Liver (tissue), 9 donors: ENCODE data around the gene FAM20C. TPM values are rescaled to one million over a fixed set of nuclear protein-coding genes. Genes with fewer than 3 reads are reported as not detected.

Source experiments
- DNase-seq: peaks from one replicate; pipeline ENCODE4 v3.0.0-alpha.2; 2017; ENCODE audit warnings: low spot score
- H3K27ac ChIP-seq, 2 donors: one replicate each; pipeline ENCODE4 v1.7.0; 2013; ENCODE audit warnings: inconsistent platforms in 2 of 2, low read length in 2 of 2, control low read depth in 1 of 2, low read depth in 1 of 2, mild to moderate bottlenecking in 1 of 2
- H3K27me3 ChIP-seq, 4 donors: one replicate each; pipeline versions ENCODE4 v1.6.1 to v1.7.0; 2013; ENCODE audit warnings: low read length in 3 of 4, inconsistent platforms in 1 of 4, mild to moderate bottlenecking in 1 of 4, moderate library complexity in 1 of 4; ENCODE audit not compliant: control insufficient read depth in 4 of 4, insufficient read depth in 4 of 4
- H3K36me3 ChIP-seq, 4 donors: one replicate each; pipeline versions ENCODE4 v1.6.1 to v1.7.0; 2013; ENCODE audit warnings: low read length in 3 of 4, mild to moderate bottlenecking in 3 of 4, low read depth in 1 of 4, moderate library complexity in 1 of 4; ENCODE audit not compliant: control insufficient read depth in 4 of 4, insufficient read depth in 3 of 4
- H3K4me1 ChIP-seq, 4 donors: one replicate each; pipeline versions ENCODE4 v1.6.1 to v1.7.0; 2013; ENCODE audit warnings: low read length in 3 of 4, mild to moderate bottlenecking in 3 of 4, moderate library complexity in 1 of 4; ENCODE audit not compliant: control insufficient read depth in 4 of 4, insufficient read depth in 4 of 4
- H3K4me3 ChIP-seq, 3 donors: one replicate each; pipeline versions ENCODE4 v1.6.1 to v1.7.0; 2013; ENCODE audit warnings: low read length in 3 of 3, control low read depth in 1 of 3, low read depth in 1 of 3, mild to moderate bottlenecking in 1 of 3
- H3K9ac ChIP-seq, 2 donors: one replicate each; pipeline ENCODE4 v1.7.0; 2013; ENCODE audit warnings: low read length in 2 of 2, mild to moderate bottlenecking in 2 of 2, moderate library complexity in 2 of 2, control low read depth in 1 of 2, low read depth in 1 of 2
- H3K9me3 ChIP-seq, 4 donors: one replicate each; pipeline versions ENCODE4 v1.6.1 to v1.7.0; 2013; ENCODE audit warnings: low read length in 3 of 4; ENCODE audit not compliant: control insufficient read depth in 4 of 4
- EGR1 ChIP-seq, 2 donors: IDR thresholded peaks; 2 replicates each; pipeline ENCODE4 v1.6.1; 2016 to 2018; ENCODE audit warnings: antibody characterized with exemption in 2 of 2, low read depth in 2 of 2
- FOXA1 ChIP-seq: IDR thresholded peaks from 2 replicates; pipeline ENCODE4 v1.6.1; 2016; ENCODE audit warnings: antibody characterized with exemption
- GABPA ChIP-seq, 2 donors: IDR thresholded peaks in 1 of 2; conservative IDR thresholded peaks in 1 of 2; 2 replicates each; pipeline ENCODE4 v1.6.1; 2016; ENCODE audit warnings: antibody characterized with exemption in 2 of 2, mild to moderate bottlenecking in 1 of 2, moderate library complexity in 1 of 2
- HNF4A ChIP-seq, 2 donors: conservative IDR thresholded peaks; 2 replicates each; pipeline ENCODE4 v1.6.1; 2016; ENCODE audit warnings: antibody characterized with exemption in 2 of 2, mild to moderate bottlenecking in 2 of 2
- HNF4G ChIP-seq: IDR thresholded peaks from 2 replicates; pipeline ENCODE4 v1.6.1; 2016; ENCODE audit warnings: antibody characterized with exemption
- JUND ChIP-seq, 2 donors: IDR thresholded peaks; 2 replicates each; pipeline ENCODE4 v1.6.1; 2016; ENCODE audit warnings: antibody characterized with exemption in 2 of 2
- NR2F2 ChIP-seq: IDR thresholded peaks from 2 replicates; pipeline ENCODE4 v1.6.1; 2016; ENCODE audit warnings: antibody characterized with exemption
- RAD21 ChIP-seq, 2 donors: IDR thresholded peaks; 2 replicates each; pipeline ENCODE4 v1.6.1; 2016; ENCODE audit warnings: antibody characterized with exemption in 2 of 2, mild to moderate bottlenecking in 2 of 2
- RXRA ChIP-seq, 2 donors: IDR thresholded peaks; 2 replicates each; pipeline ENCODE4 v1.6.1; 2017 to 2018; ENCODE audit warnings: antibody characterized with exemption in 2 of 2, mild to moderate bottlenecking in 1 of 2
- SP1 ChIP-seq: IDR thresholded peaks from 2 replicates; pipeline ENCODE4 v1.6.1; 2018; ENCODE audit warnings: antibody characterized with exemption, mild to moderate bottlenecking
- YY1 ChIP-seq: IDR thresholded peaks from 2 replicates; pipeline ENCODE4 v1.6.1; 2016; ENCODE audit warnings: antibody characterized with exemption, mild to moderate bottlenecking
- WGBS: extraction: QIAGEN DNeasy Blood & Tissue Kit; methylation state at CpG from one replicate; pipeline ENCODE4 v1.1.7; 2013; 5-methylcytosine and 5-hydroxymethylcytosine counted together
- polyA plus RNA-seq, 2 donors: library from polyadenylated mRNA; stranded (reverse) in 1 of 2; unstranded in 1 of 2; fragments of 200-250 nt in 1 of 2; fragments of >200 nt in 1 of 2; fragmentation: Nextera tagmentation in 1 of 2; extraction: Ambion mirVana in 1 of 2; gene quantifications; one replicate each; pipeline versions ENCODE4 v1.2.1 to v1.2.3, GENCODE V29; 2013 to 2015
- total RNA-seq, 2 donors: library from RNA; depleted of rRNA; stranded (reverse); fragments of >200 nt; gene quantifications; one replicate each; pipeline ENCODE4 v1.2.3, GENCODE V29; 2014
- TF ChIP-seq, protein P1 (sequence below): IDR thresholded peaks from 2 replicates; pipeline ENCODE4 v1.6.1; 2016; ENCODE audit warnings: antibody characterized with exemption, mild to moderate bottlenecking
- TF ChIP-seq, protein P2 (sequence below): IDR thresholded peaks from 2 replicates; pipeline ENCODE4 v1.6.1; 2016; ENCODE audit warnings: antibody characterized with exemption
- TF ChIP-seq, protein P3 (sequence below): IDR thresholded peaks from 2 replicates; pipeline ENCODE4 v1.6.1; 2016; ENCODE audit warnings: antibody characterized with exemption
- donor health status: healthy.
- donor health status: healthy.
- donor health status: healthy.
- donor health status: healthy.
- donor health status: healthy.

FAM20C gene
- total and polyA plus RNA-seq, 4 donors, result 13.4 to 40.4 (median 31.5) TPM

DNA sequence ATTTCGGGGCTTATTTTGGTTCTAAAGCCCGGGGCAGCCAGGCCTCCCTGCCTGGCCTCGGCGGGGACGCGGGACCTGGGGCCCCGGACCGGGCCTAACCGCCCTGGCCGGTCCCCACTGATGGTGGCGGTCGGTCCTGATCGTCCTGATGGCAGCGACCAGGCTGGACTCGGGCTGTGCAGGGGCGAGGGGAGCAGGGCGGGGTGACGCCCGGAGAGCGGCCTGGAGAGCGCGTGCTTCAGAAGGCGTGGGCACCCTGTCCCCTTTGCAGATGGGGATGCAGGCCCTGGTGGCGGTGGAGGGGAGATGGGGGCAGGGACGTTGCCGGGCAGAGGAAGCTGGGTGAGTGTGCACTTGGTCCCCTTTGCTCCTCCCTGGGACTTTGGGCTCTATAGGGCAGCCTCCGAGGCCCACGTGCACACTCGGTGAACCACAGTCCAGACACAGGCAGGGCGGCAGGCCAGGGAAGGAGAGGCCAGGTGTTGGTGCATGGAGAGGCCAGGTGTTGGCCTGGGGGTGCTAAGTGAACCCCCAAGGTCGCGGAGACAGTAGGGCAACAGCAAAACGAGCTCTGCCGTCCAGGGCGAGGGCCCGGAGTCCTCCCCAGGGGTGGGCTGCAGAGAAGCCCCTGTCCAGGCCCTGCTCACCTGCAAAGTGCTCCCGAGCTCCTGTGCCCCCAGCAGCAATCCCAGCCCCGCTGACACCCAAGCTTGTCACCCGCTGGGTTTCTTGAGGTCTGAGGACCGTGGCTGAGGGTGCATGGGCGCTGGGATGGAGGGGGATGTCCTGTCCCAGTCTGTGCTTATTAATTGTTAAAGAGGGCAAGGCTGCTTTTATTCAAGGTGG lies 42.4 kb upstream of the FAM20C start:
- Histone ChIP-seq H3K27ac (peak overlapping the region; percentile 93 to 95), H3K36me3 (peaks cover 0 to 4% (median 0%) of the 10 kb centered on the region in 4 donors), H3K4me1 (peaks cover 2 to 15% (median 7%) of the 10 kb centered on the region in 4 donors), H3K9ac (peak overlapping the region; percentile 68 to 77), H3K4me3 (peak overlapping the region; percentile 56 to 84 (median 75)), H3K27me3 (no peaks in the 10 kb centered on the region), H3K9me3 (no peaks in the 10 kb centered on the region)
- peak; percentile 62 for DNase-seq
- TF ChIP-seq, protein P1, sequence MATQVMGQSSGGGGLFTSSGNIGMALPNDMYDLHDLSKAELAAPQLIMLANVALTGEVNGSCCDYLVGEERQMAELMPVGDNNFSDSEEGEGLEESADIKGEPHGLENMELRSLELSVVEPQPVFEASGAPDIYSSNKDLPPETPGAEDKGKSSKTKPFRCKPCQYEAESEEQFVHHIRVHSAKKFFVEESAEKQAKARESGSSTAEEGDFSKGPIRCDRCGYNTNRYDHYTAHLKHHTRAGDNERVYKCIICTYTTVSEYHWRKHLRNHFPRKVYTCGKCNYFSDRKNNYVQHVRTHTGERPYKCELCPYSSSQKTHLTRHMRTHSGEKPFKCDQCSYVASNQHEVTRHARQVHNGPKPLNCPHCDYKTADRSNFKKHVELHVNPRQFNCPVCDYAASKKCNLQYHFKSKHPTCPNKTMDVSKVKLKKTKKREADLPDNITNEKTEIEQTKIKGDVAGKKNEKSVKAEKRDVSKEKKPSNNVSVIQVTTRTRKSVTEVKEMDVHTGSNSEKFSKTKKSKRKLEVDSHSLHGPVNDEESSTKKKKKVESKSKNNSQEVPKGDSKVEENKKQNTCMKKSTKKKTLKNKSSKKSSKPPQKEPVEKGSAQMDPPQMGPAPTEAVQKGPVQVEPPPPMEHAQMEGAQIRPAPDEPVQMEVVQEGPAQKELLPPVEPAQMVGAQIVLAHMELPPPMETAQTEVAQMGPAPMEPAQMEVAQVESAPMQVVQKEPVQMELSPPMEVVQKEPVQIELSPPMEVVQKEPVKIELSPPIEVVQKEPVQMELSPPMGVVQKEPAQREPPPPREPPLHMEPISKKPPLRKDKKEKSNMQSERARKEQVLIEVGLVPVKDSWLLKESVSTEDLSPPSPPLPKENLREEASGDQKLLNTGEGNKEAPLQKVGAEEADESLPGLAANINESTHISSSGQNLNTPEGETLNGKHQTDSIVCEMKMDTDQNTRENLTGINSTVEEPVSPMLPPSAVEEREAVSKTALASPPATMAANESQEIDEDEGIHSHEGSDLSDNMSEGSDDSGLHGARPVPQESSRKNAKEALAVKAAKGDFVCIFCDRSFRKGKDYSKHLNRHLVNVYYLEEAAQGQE, result peak; percentile 5
- TF ChIP-seq HNF4A (conservative IDR thresholded peaks at IDR 0.05) (peak; percentile 74 to 88), SP1 (peak; percentile 57), JUND (IDR thresholded peaks at IDR 0.05) (peak in 1 of 2 donors; percentile 1), EGR1 (IDR thresholded peaks at IDR 0.05; ENCODE audit: low read depth in 2 of 2) (no peak), RXRA (IDR thresholded peaks at IDR 0.05) (peak in 1 of 2 donors; percentile 61)
- TF ChIP-seq, protein P2, sequence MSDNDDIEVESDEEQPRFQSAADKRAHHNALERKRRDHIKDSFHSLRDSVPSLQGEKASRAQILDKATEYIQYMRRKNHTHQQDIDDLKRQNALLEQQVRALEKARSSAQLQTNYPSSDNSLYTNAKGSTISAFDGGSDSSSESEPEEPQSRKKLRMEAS, result no peak
- 40% methylated on average over 41 of the region's 41 CpGs for WGBS

- H3K9me3 ChIP-seq, result no peaks in the 10 kb centered on the region
- WGBS, result 57% methylated on average over 13 of the region's 13 CpGs
- H3K27me3 ChIP-seq, result no peaks in the 10 kb centered on the region
- H3K36me3 ChIP-seq, result peaks cover 0 to 4% (median 0%) of the 10 kb centered on the region in 4 donors
- peaks cover 2 to 15% (median 7%) of the 10 kb centered on the region in 4 donors for H3K4me1 ChIP-seq
- no peak for DNase-seq
- TF ChIP-seq RXRA (IDR thresholded peaks at IDR 0.05) (peak in 1 of 2 donors; percentile 9), SP1 (no peak), HNF4G (no peak), HNF4A (conservative IDR thresholded peaks at IDR 0.05) (peak in 1 of 2 donors; percentile 37), FOXA1 (no peak), NR2F2 (no peak), YY1 (no peak), GABPA (IDR thresholded peaks at IDR 0.05 in 1 of 2, conservative IDR thresholded peaks at IDR 0.05 in 1 of 2) (no peak), RAD21 (IDR thresholded peaks at IDR 0.05) (no peak)
- TF ChIP-seq, protein P1, result no peak
- TF ChIP-seq, protein P3, sequence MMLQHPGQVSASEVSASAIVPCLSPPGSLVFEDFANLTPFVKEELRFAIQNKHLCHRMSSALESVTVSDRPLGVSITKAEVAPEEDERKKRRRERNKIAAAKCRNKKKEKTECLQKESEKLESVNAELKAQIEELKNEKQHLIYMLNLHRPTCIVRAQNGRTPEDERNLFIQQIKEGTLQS, result no peak
- H3K9ac ChIP-seq, result no peak overlapping the region
- H3K4me3 ChIP-seq, result no peak overlapping the region
- no peak overlapping the region for H3K27ac ChIP-seq
These were observed 41.6 kb upstream of the FAM20C start for GRCh38 chr7:150811-151221.
